ENCODE results near the gene BRD7.
"Not testable (repeated sequence)": the region's sequence is repeated elsewhere in the genome, so short reads cannot be mapped to it uniquely, and the experiment has no call there.

Gene BRD7

GRCh38 chr16:50354629-50355456 lies 13.9 kb downstream of the BRD7 start:
- no peak for DNase-seq (ENCODE audit: low read depth)

- DNase-seq (ENCODE audit: low read depth), result no peak
Measured at GRCh38 chr16:50354082-50354481, 14.7 kb downstream of the BRD7 start.

DNA sequence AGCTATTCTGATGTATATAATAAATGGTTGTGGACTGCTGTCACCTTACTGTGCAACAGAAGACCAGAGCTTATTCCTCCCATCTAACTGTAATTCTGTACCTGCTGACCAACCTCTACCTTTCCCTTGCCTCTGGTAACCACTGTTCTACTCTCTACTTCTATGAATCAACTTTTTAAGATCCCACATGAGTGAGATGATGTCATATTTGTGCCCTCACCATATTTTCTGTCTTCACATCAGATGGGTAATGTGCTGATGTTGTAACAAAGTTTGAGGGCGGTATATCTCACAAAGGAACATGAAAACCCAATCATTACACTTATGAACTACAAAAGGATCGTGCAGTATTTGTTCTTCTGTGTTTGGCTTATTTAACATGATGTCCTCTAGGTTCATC lies 16.8 kb downstream of the BRD7 start:
- DNase-seq (ENCODE audit: low read depth), result no peak

GRCh38 chr16:50351116-50351515 lies 17.7 kb downstream of the BRD7 start:
- no peak for DNase-seq (ENCODE audit: low read depth)

DNA sequence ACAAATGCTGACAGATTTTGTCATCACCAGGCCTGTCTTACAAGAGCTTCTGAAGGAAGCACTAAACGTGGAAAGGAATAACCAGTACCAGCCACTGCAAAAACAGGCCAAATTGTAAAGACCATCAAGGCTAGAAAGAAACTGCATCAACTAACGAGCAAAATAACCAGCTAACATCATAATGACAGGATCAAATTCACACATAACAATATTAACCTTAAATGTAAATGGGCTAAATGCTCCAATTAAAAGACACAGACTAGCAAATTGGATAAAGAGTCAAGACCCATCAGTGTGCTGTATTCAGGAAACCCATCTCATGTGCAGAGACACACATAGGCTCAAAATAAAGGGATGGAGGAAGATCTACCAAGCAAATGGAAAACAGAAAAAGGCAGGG lies 23.6 kb downstream of the BRD7 start:
- DNase-seq (ENCODE audit: low read depth), result not testable (repeated sequence)

- DNase-seq (ENCODE audit: low read depth), result not testable (repeated sequence)
Measured at GRCh38 chr16:50343566-50343965, 25.2 kb downstream of the BRD7 start.

GRCh38 chr16:50340578-50340977 lies 28.2 kb downstream of the BRD7 start:
- DNase-seq (ENCODE audit: low read depth), result peak; percentile 56

GRCh38 chr16:50338371-50339231 lies 30.2 kb downstream of the BRD7 start:
- no peak for DNase-seq (ENCODE audit: low read depth)

DNA sequence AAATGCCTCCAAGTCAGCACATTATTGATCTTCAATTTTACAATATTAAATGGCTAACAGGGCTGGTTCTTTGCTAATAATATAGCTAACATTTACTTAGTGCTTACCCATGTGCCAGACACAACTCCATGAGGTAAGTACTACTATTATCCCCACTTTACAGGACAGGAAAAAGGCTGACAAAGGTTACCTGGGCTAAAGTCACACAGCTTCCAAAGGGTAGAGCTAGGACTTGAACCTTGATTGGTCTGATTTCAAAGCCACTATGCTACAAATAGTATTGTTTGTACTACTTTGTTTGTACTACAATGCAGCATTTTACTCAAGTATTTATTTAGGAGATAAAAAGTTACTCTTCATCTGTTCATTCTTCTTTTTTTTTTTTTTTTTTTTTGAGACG lies 31.9 kb downstream of the BRD7 start:
- DNase-seq (ENCODE audit: low read depth), result no peak

DNA sequence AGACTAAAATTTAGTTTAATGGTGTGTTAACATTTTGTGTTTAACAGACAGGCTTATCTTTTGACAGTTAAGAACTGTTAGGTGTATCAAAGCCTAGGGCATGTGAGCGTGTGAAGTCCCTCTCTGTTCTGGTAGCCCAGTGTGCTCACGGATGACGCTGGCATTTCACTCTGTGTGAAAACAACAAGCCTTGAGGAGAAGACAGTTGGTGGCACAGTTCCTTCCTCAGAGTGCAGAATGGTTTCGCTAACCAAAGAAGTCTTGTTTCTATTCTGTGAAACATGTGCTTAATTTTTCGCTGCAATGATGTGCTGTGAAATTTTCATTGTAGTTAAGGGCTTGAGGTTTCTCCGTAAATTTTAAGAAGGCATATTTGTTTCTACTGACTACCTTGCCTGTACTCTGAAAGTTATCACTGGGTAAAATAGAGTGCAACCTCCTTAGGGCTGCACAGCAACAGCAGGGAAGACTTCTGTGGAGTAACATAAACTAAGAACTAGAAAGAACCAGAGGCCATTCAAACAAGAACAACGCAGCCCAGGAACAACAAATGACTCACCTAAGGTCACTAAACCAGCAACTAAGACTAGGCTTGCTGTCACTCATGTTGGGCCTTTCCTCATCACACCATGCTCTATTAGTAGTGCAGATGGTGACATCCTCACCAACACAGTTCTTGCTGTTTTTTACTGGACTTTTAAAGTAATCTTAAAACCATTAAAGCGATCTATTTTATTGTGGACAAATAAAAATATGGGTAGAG lies 33.4 kb downstream of the BRD7 start:
- no peak for DNase-seq (ENCODE audit: low read depth)

DNA sequence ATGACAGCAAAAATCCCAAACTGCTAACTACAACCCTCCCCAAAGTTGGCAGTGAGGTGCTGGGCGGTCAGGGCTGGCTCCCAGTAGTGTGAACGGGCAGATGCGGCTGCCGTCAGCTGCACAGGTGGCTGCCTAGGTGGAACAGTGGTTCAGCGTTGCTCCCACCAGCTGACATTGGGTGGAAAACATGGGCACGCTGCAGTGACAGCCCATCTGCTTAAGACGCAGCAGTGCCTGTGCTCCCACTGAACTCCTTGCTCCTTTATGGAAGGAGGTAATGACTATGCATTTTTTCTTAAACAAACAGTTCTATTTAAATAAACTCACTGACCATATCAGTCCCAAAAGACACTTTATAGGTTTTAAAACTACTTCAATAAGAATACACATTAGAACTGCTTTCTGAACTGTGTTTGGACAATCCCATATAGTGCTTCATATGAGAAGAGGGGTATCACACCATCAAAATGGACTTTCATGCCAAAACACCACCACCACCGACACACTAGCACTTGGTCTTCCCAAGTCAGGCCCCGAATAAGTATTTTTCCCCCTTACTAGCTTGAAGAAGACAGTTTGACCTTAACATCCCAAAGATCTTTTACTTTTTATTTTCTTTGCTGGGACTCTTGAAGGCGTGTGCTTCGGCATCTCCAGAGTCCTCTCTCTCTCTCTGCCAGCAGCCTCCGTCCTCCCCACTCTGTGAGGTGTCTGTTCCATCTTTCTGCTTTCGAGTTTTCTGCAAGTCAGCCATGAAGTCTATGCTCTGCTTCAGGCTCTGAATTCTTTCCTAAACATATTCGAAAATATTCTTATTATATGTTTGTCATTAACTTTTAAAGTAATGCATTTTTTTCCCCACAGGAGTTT lies 34.4 kb downstream of the BRD7 start:
- DNase-seq (ENCODE audit: low read depth), result no peak

GRCh38 chr16:50332599-50332998 lies 36.2 kb downstream of the BRD7 start:
- DNase-seq (ENCODE audit: low read depth), result no peak

GRCh38 chr16:50331570-50331969 lies 37.2 kb downstream of the BRD7 start:
- no peak for DNase-seq (ENCODE audit: low read depth)

GRCh38 chr16:50329446-50330189 lies 39.2 kb downstream of the BRD7 start:
- DNase-seq (ENCODE audit: low read depth), result no peak

- DNase-seq (ENCODE audit: low read depth), result peak; percentile 22
Measured at GRCh38 chr16:50326835-50327465, 41.8 kb downstream of the BRD7 start.

GRCh38 chr16:50326264-50326663 lies 42.5 kb downstream of the BRD7 start:
- DNase-seq (ENCODE audit: low read depth), result no peak

DNA sequence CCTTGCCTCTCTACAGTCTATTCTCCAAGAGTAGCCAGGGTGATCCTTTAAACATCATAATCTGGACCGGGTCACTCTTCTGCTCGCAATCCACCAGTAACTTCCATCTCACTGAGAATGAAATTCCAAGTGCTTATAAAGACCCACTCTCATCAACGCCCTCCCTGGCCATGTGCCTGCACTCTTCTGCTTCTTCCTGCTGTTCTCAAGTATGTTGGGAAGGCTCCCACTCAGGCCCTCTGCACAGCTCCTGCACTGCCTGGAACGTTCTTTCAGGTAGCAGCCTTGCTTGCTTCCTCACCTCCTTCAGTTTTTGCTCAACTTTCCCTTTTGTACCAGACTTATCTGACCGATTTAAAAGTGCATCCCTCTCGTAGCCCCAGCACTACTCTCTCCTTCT lies 44.4 kb downstream of the BRD7 start:
- DNase-seq (ENCODE audit: low read depth), result no peak

DNA sequence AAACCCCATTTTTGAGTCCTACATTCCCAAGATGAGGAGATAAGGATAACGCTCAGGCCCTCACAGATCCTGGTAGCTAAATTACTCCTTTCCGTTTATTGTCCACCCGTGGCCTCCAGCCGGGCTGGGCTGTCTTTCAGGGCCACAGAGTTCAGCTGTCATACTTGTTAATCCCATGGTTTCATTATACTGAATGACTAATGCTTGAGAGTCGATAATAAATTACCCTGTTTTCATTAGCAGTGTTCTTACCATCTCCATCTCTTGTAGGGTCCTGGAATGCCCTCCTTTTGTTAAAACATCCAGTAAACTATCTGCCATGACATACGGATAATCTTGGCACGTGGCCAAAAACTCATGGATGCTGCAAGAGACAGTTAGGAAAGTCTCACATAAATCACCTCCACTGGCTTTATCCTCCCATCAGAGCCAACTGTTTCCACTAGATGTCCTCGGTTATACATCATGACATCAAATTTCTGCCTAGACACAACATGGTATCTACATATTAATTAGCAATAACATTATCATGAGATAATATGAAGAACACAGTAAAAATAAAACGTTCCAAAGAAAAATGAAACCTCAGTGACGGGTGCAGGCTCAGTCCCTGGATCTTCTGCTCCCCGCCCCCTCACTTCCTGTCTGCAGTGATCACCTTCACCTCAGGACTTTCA lies 45.3 kb downstream of the BRD7 start:
- no peak for DNase-seq (ENCODE audit: low read depth)

GRCh38 chr16:50322333-50322732 lies 46.5 kb downstream of the BRD7 start:
- DNase-seq (ENCODE audit: low read depth), result no peak

DNA sequence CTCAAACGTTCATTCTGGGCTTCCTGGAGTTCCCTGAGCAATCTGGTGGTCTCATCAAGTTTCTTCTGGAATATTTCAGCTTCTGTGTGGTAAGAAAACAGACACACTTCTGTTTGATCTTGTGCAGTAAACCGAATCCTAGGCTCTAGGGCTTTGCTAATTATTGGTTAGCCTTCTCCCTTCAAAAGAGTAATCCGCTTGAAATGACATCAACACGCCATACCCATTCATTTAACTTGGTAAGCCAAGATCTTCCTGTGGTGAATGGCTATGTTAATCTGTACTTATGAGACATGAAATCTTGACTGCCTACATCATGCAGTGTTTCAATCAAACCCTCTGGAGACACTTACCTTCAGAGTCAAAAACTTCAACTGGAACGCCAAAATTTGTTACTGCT lies 48.5 kb downstream of the BRD7 start:
- DNase-seq (ENCODE audit: low read depth), result no peak
